A673 (cell line): ENCODE data around the gene CMTM2. TPM values are rescaled to one million over a fixed set of nuclear protein-coding genes. Genes with fewer than 3 reads are reported as not detected.

Experiments used
- BruUV-seq: library from RNA; stranded (reverse); fragments of 400-500 nt; replicated peaks from 2 replicates; lab custom pipeline; 2021; lab: Mats Ljungman, UMichigan
- CTCF ChIA-PET: fragments of 300-600 bp; sonication (Branson Sonifier 250); formaldehyde crosslinking; loops from one replicate; lab custom pipeline; 2022; ENCODE audit warnings: antibody characterized with exemption; lab: Charles Lee
- POLR2A ChIA-PET: fragments of 300-600 bp; sonication (Branson Sonifier 250); formaldehyde crosslinking; loops from one replicate; lab custom pipeline; 2022; ENCODE audit warnings: antibody characterized with exemption; ENCODE audit not compliant: low non-redundant PET; lab: Charles Lee
- DNase-seq: peaks from one replicate; pipeline ENCODE4 v3.0.0-alpha.2; 2015; ENCODE audit warnings: low spot score
- H3K27ac ChIP-seq: fragments of 200-600 bp; sonication (generic); 2 replicates; pipeline ENCODE4 v1.5.1; 2016; ENCODE audit warnings: mixed run types, low read depth, mild to moderate bottlenecking, mixed read lengths, antibody characterized with exemption, low read length; ENCODE audit not compliant: poor library complexity, severe bottlenecking
- H3K27me3 ChIP-seq: fragments of 200-600 bp; sonication (generic); replicated peaks from 2 replicates; pipeline ENCODE4 v1.6.1; 2017; ENCODE audit warnings: mixed run types, low read depth, mild to moderate bottlenecking, mixed read lengths, antibody characterized with exemption, low read length; ENCODE audit not compliant: insufficient read depth, poor library complexity
- H3K36me3 ChIP-seq: fragments of 200-600 bp; sonication (generic); 2 replicates; pipeline ENCODE4 v1.6.1; 2016; ENCODE audit warnings: mixed run types, mild to moderate bottlenecking, mixed read lengths, antibody characterized with exemption, low read length; ENCODE audit not compliant: insufficient read depth, poor library complexity, severe bottlenecking
- H3K4me1 ChIP-seq: fragments of 200-600 bp; sonication (generic); 2 replicates; pipeline ENCODE4 v1.6.1; 2017; ENCODE audit warnings: mixed run types, mild to moderate bottlenecking, mixed read lengths, antibody characterized with exemption, low read length; ENCODE audit not compliant: insufficient read depth, poor library complexity, severe bottlenecking
- H3K4me3 ChIP-seq: fragments of 200-600 bp; sonication (generic); 2 replicates; pipeline ENCODE4 v1.5.1; 2016; ENCODE audit warnings: low read depth, mixed run types, mild to moderate bottlenecking, mixed read lengths, low read length; ENCODE audit not compliant: poor library complexity, severe bottlenecking
- H3K9me3 ChIP-seq: fragments of 200-600 bp; sonication (generic); 2 replicates; pipeline ENCODE4 v1.6.1; 2016; ENCODE audit warnings: mixed run types, low read depth, mild to moderate bottlenecking, mixed read lengths, antibody characterized with exemption, low read length; ENCODE audit not compliant: poor library complexity, severe bottlenecking
- CTCF ChIP-seq: fragments of 300-800, 200-600 bp; sonication (generic); conservative IDR thresholded peaks from 2 replicates; pipeline ENCODE4 v1.5.1; 2017; ENCODE audit warnings: low read depth, mild to moderate bottlenecking, antibody characterized with exemption, low read length, moderate library complexity, mixed read lengths
- EZH2 ChIP-seq: fragments of 200-600 bp; sonication (generic); IDR thresholded peaks from 2 replicates; pipeline ENCODE4 v1.6.1; 2017; ENCODE audit warnings: borderline replicate concordance, low read depth, mild to moderate bottlenecking, mixed read lengths, antibody characterized with exemption, low read length; ENCODE audit not compliant: poor library complexity, severe bottlenecking
- intact Hi-C: fragments of 100-400 bp; cut with micrococcal nuclease; formaldehyde crosslinking; loops from one replicate; pipeline ENCODE4 v1.10.0; 2022; ENCODE audit not compliant: unreplicated experiment
- total RNA-seq: library from RNA; stranded (reverse); gene quantifications from 2 replicates; pipeline ENCODE4 v1.2.3, GENCODE V29; 2021

Gene CMTM2
- total RNA-seq, 1 experiment from 2014 or later = not detected

- Histone ChIP-seq H3K4me3 (no peak overlapping the region), H3K9me3 (no peaks in the 10 kb centered on the region), H3K4me1 (no peaks in the 10 kb centered on the region), H3K27ac (no peak overlapping the region), H3K36me3 (peaks cover 3% of the 10 kb centered on the region), H3K27me3 (no peaks in the 10 kb centered on the region)
- no peak for DNase-seq
- intact Hi-C loops = no loop called here
- TF ChIP-seq CTCF (no peak), EZH2 (no peak)
- no TSS peak for BruUV-seq
- ChIA-PET POLR2A (no interaction called here), CTCF (no interaction called here)
Measured at GRCh38 chr16:66572356-66572755, 6.9 kb upstream of the CMTM2 start.

DNA sequence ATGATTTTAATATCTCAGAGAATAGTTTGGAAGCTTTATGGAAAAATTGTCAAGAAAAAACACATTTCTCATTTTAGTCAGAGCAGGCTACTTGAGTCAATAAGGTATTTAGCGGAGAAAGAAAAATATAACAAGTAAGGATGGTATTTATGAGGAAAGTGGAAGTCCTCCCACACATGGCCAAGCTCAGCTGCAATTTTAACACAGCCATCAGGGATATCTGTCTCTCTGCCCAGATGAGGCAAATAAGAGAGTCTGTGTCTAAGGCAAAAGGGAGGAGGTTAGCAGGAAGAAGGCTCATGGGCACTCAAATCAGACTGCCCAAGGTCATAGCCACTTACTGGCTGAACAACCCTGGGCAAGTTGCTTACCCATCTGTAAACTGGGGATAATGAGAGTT, 5.2 kb upstream of the CMTM2 start:
- intact Hi-C loops = no loop called here
- no peaks in the 10 kb centered on the region for H3K27me3 ChIP-seq
- POLR2A ChIA-PET = no interaction called here
- no peaks in the 10 kb centered on the region for H3K36me3 ChIP-seq
- no TSS peak for BruUV-seq
- CTCF ChIA-PET = no interaction called here
- DNase-seq = no peak
- no peaks in the 10 kb centered on the region for H3K4me1 ChIP-seq
- H3K9me3 ChIP-seq = no peaks in the 10 kb centered on the region
- H3K27ac ChIP-seq = no peak overlapping the region
- no peak for TF ChIP-seq CTCF
- no peak overlapping the region for H3K4me3 ChIP-seq

DNA sequence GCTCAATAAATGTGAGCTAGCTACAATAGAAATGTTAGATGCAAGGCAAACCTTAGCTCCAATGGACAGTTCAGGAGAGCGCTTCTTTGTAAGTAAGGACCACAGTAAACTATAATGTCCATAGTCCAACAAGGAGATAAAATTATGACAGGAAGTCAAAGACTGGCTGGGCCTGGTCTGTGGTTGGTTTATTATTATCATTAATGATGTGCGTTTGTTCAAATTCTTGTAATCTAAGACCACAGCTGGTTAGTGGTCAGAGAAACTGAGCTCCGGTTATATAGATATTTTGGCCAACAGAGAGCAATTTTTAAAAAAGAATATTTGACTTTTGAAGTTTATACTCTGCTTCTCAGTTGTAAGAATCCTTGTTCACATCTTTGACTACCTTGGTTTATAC, 4.7 kb upstream of the CMTM2 start:
- intact Hi-C loops = no loop called here
- Histone ChIP-seq H3K4me1 (no peaks in the 10 kb centered on the region), H3K4me3 (no peak overlapping the region), H3K27me3 (no peaks in the 10 kb centered on the region), H3K27ac (no peak overlapping the region), H3K36me3 (no peaks in the 10 kb centered on the region), H3K9me3 (no peaks in the 10 kb centered on the region)
- no peak for TF ChIP-seq CTCF
- TF ChIP-seq EZH2 = no peak
- CTCF ChIA-PET = no interaction called here
- POLR2A ChIA-PET = no interaction called here
- DNase-seq = no peak
- no TSS peak for BruUV-seq
